Measurements from ENCODE around the gene RASGRF2. TPM values are rescaled to one million over a fixed set of nuclear protein-coding genes. Genes with fewer than 3 reads are reported as not detected.

RASGRF2 gene
- polyA plus RNA-seq, 2 of the 4 experiments (the other 2 are of a cell fraction): 1.4 to 2.1 TPM

GRCh38 chr5:81077105-81077504 is 116.9 kb downstream of the RASGRF2 start:
- Histone ChIP-seq H3K4me1 (no peaks in the 10 kb centered on the region), H3K27ac (no peak overlapping the region), H3K4me3 (no peak overlapping the region), H3K4me2 (no peak overlapping the region), H3K9me3 (peaks cover 12% of the 10 kb centered on the region; the same call in 1 of the 3 replicates)
- ChIA-PET POLR2A (no interaction called here), CTCF (no interaction called here)
- 36% methylated on average over 2 of the region's 2 CpGs for WGBS (ENCODE audit: missing lambda C conversion rate)
- no peak for FAIRE-seq
- ATAC-seq: no peak; a peak in 1 of 6 replicates
- no peak for DNase-seq (ENCODE audit: low read depth in 1 of 2, low spot score in 1 of 2)
- TF ChIP-seq ZNF302 (CRISPR knock-in tag; IDR thresholded peaks at IDR 0.05) (no peak), CTCF (IDR thresholded peaks at IDR 0.05) (no peak), REST (IDR thresholded peaks at IDR 0.05) (no peak), BCL3 (IDR thresholded peaks at IDR 0.05) (no peak), CEBPB (IDR thresholded peaks at IDR 0.05) (no peak), KDM1A (IDR thresholded peaks at IDR 0.05; ENCODE audit: low read depth) (no peak), HEYL (CRISPR knock-in tag; IDR thresholded peaks at IDR 0.05) (no peak), POLR2A (IDR thresholded peaks at IDR 0.05; ENCODE audit: low read length) (no peak), RFX5 (IDR thresholded peaks at IDR 0.05) (no peak), EHMT2 (IDR thresholded peaks at IDR 0.05; ENCODE audit: low read depth) (no peak), ATOH8 (CRISPR knock-in tag; IDR thresholded peaks at IDR 0.05; ENCODE audit: low read depth) (no peak), BHLHE40 (IDR thresholded peaks at IDR 0.05; ENCODE audit: low read depth, low read length) (no peak), RNF2 (IDR thresholded peaks at IDR 0.05; ENCODE audit: borderline replicate concordance, low read depth) (no peak), CHD4 (IDR thresholded peaks at IDR 0.05; ENCODE audit: borderline replicate concordance) (no peak), TP53 (CRISPR knock-in tag; IDR thresholded peaks at IDR 0.05) (no peak)

- CTCF ChIA-PET: no interaction called here
- ATAC-seq: no peak
- peaks cover 12% of the 10 kb centered on the region; the same call in 1 of the 3 replicates for H3K9me3 ChIP-seq
- H3K27ac ChIP-seq: no peak overlapping the region
- no peak for TF ChIP-seq ZFP36 (IDR thresholded peaks at IDR 0.05; ENCODE audit: borderline replicate concordance, partially characterized antibody)
- TF ChIP-seq FOSB (CRISPR knock-in tag; IDR thresholded peaks at IDR 0.05): no peak
- no peak for TF ChIP-seq CEBPB (IDR thresholded peaks at IDR 0.05)
- TF ChIP-seq KDM1A (IDR thresholded peaks at IDR 0.05; ENCODE audit: low read depth): no peak
- DNase-seq (ENCODE audit: low read depth in 1 of 2, low spot score in 1 of 2): no peak
- H3K4me2 ChIP-seq: no peak overlapping the region
- H3K4me1 ChIP-seq: no peaks in the 10 kb centered on the region
- no peak overlapping the region for H3K4me3 ChIP-seq
- POLR2A ChIA-PET: no interaction called here
- WGBS (ENCODE audit: missing lambda C conversion rate): 4% methylated on average over 2 of the region's 2 CpGs
- FAIRE-seq: no peak
Measured at GRCh38 chr5:81078930-81079329, 118.8 kb downstream of the RASGRF2 start.

Measured in A549 (cell line).